Hematopoietic multipotent progenitor cell treated with erythropoietin and hydrocortisone succinate and interleukin-3 and kit ligand, for 15 days (in vitro differentiated cells): ENCODE results near the gene ZNF423.

Experiments
- DNase-seq: peaks from one replicate; pipeline ENCODE4 v3.0.0-alpha.2; 2015; ENCODE audit warnings: low spot score

The ZNF423 gene

GRCh38 chr16:49848530-49848929, 7.4 kb downstream of the ZNF423 start:
- DNase-seq = no peak

- DNase-seq = no peak
Measured at GRCh38 chr16:49846800-49847199, 9.1 kb downstream of the ZNF423 start.

GRCh38 chr16:49844359-49844758, 11.6 kb downstream of the ZNF423 start:
- DNase-seq = no peak

GRCh38 chr16:49843758-49844157, 12.2 kb downstream of the ZNF423 start:
- no peak for DNase-seq

- no peak for DNase-seq
Measured at GRCh38 chr16:49842972-49843371, 12.9 kb downstream of the ZNF423 start.

DNA sequence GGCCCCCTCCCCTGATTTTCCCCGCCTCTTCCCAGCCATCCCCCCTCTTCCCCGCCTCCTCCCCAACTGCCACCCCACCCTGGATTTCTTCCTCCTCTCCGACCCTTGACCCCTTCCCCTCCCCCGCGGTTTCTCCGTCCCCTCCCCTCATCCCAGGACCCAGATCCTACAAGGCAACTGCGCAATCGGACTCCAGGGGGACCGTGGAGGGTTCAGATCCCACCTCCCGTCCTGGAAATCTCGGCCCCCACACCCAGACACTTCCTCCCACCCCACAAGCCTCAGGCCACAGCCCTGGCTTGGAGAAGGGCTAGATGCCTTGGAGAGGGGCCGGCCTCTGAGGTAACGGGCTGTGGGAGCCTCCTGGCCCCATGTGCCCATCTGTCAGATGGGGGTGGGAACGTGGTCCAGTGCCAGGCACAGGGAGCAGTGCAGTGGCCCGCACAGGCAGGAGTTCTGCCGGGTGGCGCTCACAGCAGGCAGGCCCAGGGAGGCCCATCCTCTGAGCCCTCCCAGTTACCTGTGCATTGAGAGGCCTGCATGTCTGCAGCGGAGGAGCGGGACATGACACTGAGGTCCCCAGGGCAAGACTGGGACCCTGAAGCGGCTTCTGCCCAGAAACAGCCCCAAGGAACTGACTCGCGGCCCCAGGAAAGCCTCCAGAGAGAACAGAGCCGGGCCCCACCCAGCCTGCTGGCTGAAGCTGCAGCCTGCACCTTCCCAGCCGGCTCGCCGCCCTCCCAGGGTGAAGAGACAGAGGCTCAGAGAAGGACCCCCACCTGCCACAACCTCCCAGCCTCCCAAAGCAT, 16.7 kb downstream of the ZNF423 start:
- DNase-seq = no peak

DNA sequence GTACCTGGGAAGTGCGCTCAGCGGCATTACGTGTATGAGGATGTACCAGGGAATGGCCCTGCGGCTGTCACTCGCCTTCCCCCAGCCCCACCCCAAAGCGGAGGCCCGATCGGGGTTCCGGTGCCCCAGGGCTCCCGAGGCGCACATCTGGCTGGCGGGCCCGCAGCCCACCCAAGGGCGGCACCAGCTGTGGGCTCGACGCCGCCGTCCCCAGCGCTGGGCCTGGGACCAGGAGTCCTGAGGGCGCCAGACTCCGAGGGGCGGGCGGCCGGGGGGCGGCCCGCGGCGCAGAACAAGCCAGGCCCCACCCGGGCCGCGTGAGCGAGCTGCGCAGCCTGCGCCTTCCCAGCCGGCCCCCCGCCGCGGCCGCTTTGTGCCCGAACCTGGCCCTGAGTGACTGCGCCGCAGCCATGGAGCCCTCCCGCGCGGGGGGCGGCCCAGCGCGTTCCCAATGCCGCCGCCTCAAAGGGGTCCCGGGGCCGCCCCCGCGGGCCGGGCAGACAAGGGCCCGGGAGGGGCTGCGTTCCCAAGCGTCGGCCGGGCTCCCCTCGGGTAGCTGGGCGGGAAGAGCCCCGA, 17.4 kb downstream of the ZNF423 start:
- no peak for DNase-seq

DNA sequence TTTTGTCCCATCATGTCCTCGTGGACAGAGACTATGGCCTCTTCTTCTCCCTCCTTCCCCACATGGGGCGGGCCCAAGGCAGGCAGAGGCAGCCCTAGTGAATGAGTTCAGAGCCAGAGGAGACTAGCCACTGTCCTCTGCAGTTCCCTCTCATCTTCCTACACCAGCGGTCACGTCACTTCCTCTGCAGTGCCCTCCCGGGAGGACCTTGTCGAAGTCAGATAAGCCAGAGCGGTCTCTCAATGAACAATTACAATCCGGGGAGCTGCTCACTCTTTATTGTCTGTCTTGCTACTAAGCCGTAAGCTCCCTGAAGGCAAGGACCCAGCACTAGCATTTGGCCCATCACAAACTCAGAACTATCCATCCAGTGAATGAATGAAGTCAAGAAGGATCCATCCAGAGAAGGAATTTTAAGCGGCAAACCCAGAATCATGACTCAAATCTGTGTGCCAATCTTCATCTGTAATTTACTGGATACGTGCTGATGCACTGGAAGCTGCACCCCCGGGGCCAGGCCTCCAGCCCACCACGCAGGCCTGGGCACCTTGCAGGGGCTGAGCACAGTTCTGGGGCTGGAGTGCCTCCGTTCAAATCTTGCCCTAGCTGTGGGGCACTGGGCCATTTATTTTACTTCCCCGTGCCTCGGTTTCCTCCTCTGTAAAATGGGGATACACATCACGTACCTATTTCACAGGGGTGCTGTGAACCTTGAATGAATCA, 18.1 kb downstream of the ZNF423 start:
- DNase-seq = no peak

DNA sequence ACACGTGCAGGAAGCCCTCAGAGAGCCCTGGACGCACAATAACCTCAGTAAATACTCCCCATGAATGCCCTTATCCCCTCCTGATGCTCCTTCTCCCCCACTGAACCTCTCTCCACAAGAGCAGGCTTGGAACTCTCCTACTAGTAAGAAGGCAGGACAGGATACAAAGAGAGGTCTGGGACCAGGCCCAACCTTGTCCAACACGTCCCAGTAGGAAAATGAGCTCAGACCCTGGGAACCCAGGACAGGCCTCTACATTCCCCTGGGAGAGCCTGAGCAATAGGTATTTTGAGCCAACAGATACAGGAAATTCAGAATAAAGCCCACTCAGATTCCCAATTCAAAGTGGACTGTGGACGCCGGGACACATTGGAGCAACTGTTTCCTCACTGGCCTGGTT, 19.2 kb downstream of the ZNF423 start:
- no peak for DNase-seq

GRCh38 chr16:49836218-49836617, 19.7 kb downstream of the ZNF423 start:
- no peak for DNase-seq

- DNase-seq = no peak
Measured at GRCh38 chr16:49835161-49835777, 20.6 kb downstream of the ZNF423 start.

DNA sequence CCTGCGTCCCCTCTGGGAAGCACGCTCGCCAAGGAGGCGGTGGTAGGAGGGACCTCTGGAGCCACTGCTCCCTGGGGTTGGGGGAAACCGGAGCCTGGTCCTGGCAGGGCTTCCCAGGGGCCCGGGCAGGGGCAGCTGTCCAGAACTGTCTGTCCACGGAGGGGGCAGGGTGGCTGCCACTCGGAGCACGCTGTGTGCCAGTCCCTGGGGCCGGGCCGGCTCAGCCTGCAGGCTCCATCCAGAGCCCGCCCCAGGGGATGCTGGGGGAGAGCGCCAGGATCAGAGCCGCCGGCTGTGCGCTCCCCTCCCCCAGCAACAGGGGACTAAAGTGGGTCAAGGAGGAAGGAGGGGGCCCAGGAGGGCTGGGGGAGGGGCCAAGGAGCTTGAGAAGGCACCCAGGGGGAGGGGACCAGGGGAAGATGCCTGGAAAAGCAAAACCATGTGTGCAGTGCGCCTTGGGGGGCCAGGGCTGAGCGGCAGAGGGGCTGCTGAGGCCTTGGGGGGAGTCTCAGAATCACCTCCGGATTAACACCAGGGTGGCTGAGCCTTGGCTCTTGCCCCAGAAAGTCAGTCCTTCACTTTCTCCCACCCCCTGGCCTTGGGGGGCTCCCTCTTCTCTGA, 21.3 kb downstream of the ZNF423 start:
- DNase-seq = no peak

GRCh38 chr16:49833796-49834530, 21.9 kb downstream of the ZNF423 start:
- DNase-seq = no peak

GRCh38 chr16:49833085-49833484, 22.8 kb downstream of the ZNF423 start:
- DNase-seq = no peak

DNA sequence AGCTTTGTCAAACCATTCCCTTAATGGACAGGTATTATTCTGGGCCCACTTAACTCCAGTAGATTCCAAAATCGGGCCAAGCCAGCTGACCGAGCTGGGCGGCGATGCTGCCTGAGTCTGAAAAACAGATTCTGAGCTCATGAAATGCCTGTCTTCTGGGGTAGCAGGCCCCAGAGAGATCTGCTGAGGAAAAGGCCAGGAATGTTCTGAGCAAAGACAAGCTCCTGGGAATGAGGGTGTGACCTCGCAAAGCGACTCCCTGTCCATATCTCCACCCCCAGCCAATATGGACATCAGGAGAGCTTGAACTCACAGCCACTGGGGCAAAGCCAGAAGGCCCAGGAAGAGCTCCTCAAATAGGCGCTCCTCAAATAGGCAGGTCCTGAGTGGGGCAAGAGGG, 23.7 kb downstream of the ZNF423 start:
- DNase-seq = no peak

- no peak for DNase-seq
Measured at GRCh38 chr16:49830873-49831272, 25.0 kb downstream of the ZNF423 start.

DNA sequence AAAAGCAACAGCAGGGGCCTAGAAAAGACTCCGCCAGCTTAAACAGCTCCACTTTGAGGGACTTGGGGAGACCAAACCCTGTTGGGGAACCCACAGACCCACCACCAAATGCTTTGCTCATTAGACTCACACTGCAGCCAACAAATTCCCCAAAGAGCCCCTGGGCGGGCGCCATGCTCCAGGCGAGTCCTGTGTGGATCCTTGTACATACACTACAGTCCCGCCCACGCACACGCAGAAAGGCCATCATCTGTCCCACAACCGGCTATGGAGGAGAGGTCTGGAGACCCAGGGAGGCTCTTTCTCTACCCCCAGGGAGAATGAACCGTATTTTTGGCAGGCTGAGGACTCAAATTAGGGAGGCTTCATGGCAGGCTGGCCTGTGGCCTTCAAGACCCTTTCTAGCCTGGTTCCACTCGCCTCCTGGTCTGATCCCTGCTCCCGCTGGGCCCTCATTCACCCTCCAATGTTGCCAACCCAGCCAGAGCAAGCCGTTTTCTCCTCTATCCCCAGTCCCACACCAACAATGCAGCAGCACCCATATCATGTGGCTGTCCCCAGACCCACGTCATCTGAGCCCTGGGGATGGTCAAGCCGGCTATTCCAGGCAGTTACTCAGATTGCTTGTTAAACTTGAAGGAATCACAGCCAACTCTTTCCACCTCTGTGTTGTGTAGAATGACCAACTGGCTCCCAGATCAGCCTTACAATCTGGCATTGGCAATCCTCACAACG, 27.2 kb downstream of the ZNF423 start:
- no peak for DNase-seq

GRCh38 chr16:49827805-49828438, 28.0 kb downstream of the ZNF423 start:
- no peak for DNase-seq

GRCh38 chr16:49826515-49826914, 29.4 kb downstream of the ZNF423 start:
- DNase-seq = no peak

- DNase-seq = no peak
Measured at GRCh38 chr16:49825041-49825440, 30.9 kb downstream of the ZNF423 start.
